ENCODE measurements around the gene ZBTB20.

Gene ZBTB20

GRCh38 chr3:114718071-114718897, 428.8 kb downstream of the ZBTB20 start:
- Histone ChIP-seq H3K4me3 (ENCODE audit: insufficient read depth, low read length, poor library complexity, severe bottlenecking) (no peak overlapping the region), H2AFZ (ENCODE audit: low read depth, low read length, severe bottlenecking) (no peak overlapping the region), H3K9me3 (ENCODE audit: insufficient read depth, low read length) (no peaks in the 10 kb centered on the region), H3K27ac (ENCODE audit: low read depth, low read length) (no peak overlapping the region), H3F3A (ENCODE audit: insufficient read depth) (no peaks in the 10 kb centered on the region), H3K36me3 (ENCODE audit: low read length) (no peaks in the 10 kb centered on the region), H3K4me2 (ENCODE audit: low read depth, low read length, poor library complexity, severe bottlenecking) (no peak overlapping the region), H3K9me2 (replicated peaks; ENCODE audit: insufficient read depth, low read length) (no peaks in the 10 kb centered on the region), H3K27me3 (ENCODE audit: low read length) (no peaks in the 10 kb centered on the region), H3K9ac (ENCODE audit: low read length) (no peak overlapping the region), H4K20me1 (ENCODE audit: low read depth, low read length) (no peaks in the 10 kb centered on the region), H3K79me2 (ENCODE audit: insufficient read depth, low read length) (no peaks in the 10 kb centered on the region)
- no peak for TF ChIP-seq EZH2phosphoT487 (conservative IDR thresholded peaks at IDR 0.05; ENCODE audit: low read length)
- TF ChIP-seq CTCF (IDR thresholded peaks at IDR 0.05; ENCODE audit: insufficient read depth, low read length, poor library complexity, severe bottlenecking) = no peak

GRCh38 chr3:114716916-114717315, 430.2 kb downstream of the ZBTB20 start:
- Histone ChIP-seq H3K4me3 (ENCODE audit: insufficient read depth, low read length, poor library complexity, severe bottlenecking) (no peak overlapping the region), H3K4me2 (ENCODE audit: low read depth, low read length, poor library complexity, severe bottlenecking) (no peak overlapping the region), H3K36me3 (ENCODE audit: low read length) (no peaks in the 10 kb centered on the region), H3K79me2 (ENCODE audit: insufficient read depth, low read length) (no peaks in the 10 kb centered on the region), H3F3A (ENCODE audit: insufficient read depth) (no peaks in the 10 kb centered on the region), H3K9me2 (replicated peaks; ENCODE audit: insufficient read depth, low read length) (no peaks in the 10 kb centered on the region), H3K27me3 (ENCODE audit: low read length) (no peaks in the 10 kb centered on the region), H2AFZ (ENCODE audit: low read depth, low read length, severe bottlenecking) (no peak overlapping the region), H3K9ac (ENCODE audit: low read length) (no peak overlapping the region), H4K20me1 (ENCODE audit: low read depth, low read length) (no peaks in the 10 kb centered on the region), H3K27ac (ENCODE audit: low read depth, low read length) (no peak overlapping the region), H3K9me3 (ENCODE audit: insufficient read depth, low read length) (no peaks in the 10 kb centered on the region)
- TF ChIP-seq CTCF (IDR thresholded peaks at IDR 0.05; ENCODE audit: insufficient read depth, low read length, poor library complexity, severe bottlenecking) (no peak), EZH2phosphoT487 (conservative IDR thresholded peaks at IDR 0.05; ENCODE audit: low read length) (no peak)

- no peaks in the 10 kb centered on the region for H3K36me3 ChIP-seq (ENCODE audit: low read length)
- no peaks in the 10 kb centered on the region for H4K20me1 ChIP-seq (ENCODE audit: low read depth, low read length)
- H3K9me2 ChIP-seq (replicated peaks; ENCODE audit: insufficient read depth, low read length) = no peaks in the 10 kb centered on the region
- H3K27me3 ChIP-seq (ENCODE audit: low read length) = no peaks in the 10 kb centered on the region
- H2AFZ ChIP-seq (ENCODE audit: low read depth, low read length, severe bottlenecking) = no peak overlapping the region
- H3K79me2 ChIP-seq (ENCODE audit: insufficient read depth, low read length) = no peaks in the 10 kb centered on the region
- H3K9me3 ChIP-seq (ENCODE audit: insufficient read depth, low read length) = no peaks in the 10 kb centered on the region
- H3F3A ChIP-seq (ENCODE audit: insufficient read depth) = no peaks in the 10 kb centered on the region
- no peak overlapping the region for H3K4me3 ChIP-seq (ENCODE audit: insufficient read depth, low read length, poor library complexity, severe bottlenecking)
- no peak overlapping the region for H3K9ac ChIP-seq (ENCODE audit: low read length)
- TF ChIP-seq EZH2phosphoT487 (conservative IDR thresholded peaks at IDR 0.05; ENCODE audit: low read length) (no peak), CTCF (IDR thresholded peaks at IDR 0.05; ENCODE audit: insufficient read depth, low read length, poor library complexity, severe bottlenecking) (no peak)
- no peak overlapping the region for H3K27ac ChIP-seq (ENCODE audit: low read depth, low read length)
- no peak overlapping the region for H3K4me2 ChIP-seq (ENCODE audit: low read depth, low read length, poor library complexity, severe bottlenecking)
These were observed 431.0 kb downstream of the ZBTB20 start for GRCh38 chr3:114716126-114716525.

Measured in SU-DHL-6 (cell line).